Liver (tissue), 3 donors: ENCODE data around the gene CD68.

Experiments
- MAX ChIP-seq: IDR thresholded peaks from 2 replicates; pipeline ENCODE4 v1.6.1; 2016; ENCODE audit warnings: antibody characterized with exemption
- RAD21 ChIP-seq, 2 donors: IDR thresholded peaks; 2 replicates each; pipeline ENCODE4 v1.6.1; 2016; ENCODE audit warnings: antibody characterized with exemption in 2 of 2, mild to moderate bottlenecking in 2 of 2
- TF ChIP-seq, protein P1 (sequence below): fragments of 150-350 bp; IDR thresholded peaks from 2 replicates; pipeline ENCODE4 v1.5.1; 2017; ENCODE audit warnings: improper control_type of control experiment, low read depth, low read length; ENCODE audit not compliant: missing input control
- donor health status: healthy.
- donor health status: healthy.

GRCh38 chr17:7579834-7580603 lies 581 bp downstream of the CD68 start:
- TF ChIP-seq, protein P1, sequence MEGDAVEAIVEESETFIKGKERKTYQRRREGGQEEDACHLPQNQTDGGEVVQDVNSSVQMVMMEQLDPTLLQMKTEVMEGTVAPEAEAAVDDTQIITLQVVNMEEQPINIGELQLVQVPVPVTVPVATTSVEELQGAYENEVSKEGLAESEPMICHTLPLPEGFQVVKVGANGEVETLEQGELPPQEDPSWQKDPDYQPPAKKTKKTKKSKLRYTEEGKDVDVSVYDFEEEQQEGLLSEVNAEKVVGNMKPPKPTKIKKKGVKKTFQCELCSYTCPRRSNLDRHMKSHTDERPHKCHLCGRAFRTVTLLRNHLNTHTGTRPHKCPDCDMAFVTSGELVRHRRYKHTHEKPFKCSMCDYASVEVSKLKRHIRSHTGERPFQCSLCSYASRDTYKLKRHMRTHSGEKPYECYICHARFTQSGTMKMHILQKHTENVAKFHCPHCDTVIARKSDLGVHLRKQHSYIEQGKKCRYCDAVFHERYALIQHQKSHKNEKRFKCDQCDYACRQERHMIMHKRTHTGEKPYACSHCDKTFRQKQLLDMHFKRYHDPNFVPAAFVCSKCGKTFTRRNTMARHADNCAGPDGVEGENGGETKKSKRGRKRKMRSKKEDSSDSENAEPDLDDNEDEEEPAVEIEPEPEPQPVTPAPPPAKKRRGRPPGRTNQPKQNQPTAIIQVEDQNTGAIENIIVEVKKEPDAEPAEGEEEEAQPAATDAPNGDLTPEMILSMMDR = no peak
- TF ChIP-seq RAD21 (IDR thresholded peaks at IDR 0.05) (no peak), MAX (no peak)
